Activated CD4-positive, alpha-beta T cell treated with anti-CD3 and anti-CD28 coated beads for 36 hours (primary cell): ENCODE results near the gene MACROD2. TPM values are rescaled to one million over a fixed set of nuclear protein-coding genes. Genes with fewer than 3 reads are reported as not detected.

Experiments
- ATAC-seq: fragments of 200-7000 bp; cut with Tn5 transposase; one replicate; pipeline ENCODE4 v1.10.0; 2021; ENCODE audit warnings: mild to moderate bottlenecking, moderate library complexity
- CTCF ChIA-PET: fragments of 350-600 bp; sonication (Branson Sonifier 250); formaldehyde crosslinking; loops from one replicate; lab custom pipeline; 2021; ENCODE audit warnings: antibody characterized with exemption; lab: Charles Lee
- POLR2A ChIA-PET: fragments of 350-600 bp; sonication (Branson Sonifier 250); formaldehyde crosslinking; loops from one replicate; lab custom pipeline; 2021; ENCODE audit warnings: antibody characterized with exemption, inconsistent platforms; lab: Charles Lee
- DNase-seq: peaks from one replicate; pipeline ENCODE4 v3.0.0-alpha.2; 2020
- H3K27ac Mint-ChIP-seq: one replicate; pipeline ENCODE4 v1.8.0; 2021; ENCODE audit warnings: mixed read lengths
- H3K27me3 Mint-ChIP-seq: one replicate; pipeline ENCODE4 v1.8.0; 2021; ENCODE audit warnings: mixed read lengths
- H3K36me3 Mint-ChIP-seq: one replicate; pipeline ENCODE4 v1.8.0; 2021; ENCODE audit warnings: low read depth, mixed read lengths
- H3K4me1 Mint-ChIP-seq: one replicate; pipeline ENCODE4 v1.8.0; 2021; ENCODE audit warnings: mixed read lengths
- H3K4me3 Mint-ChIP-seq: one replicate; pipeline ENCODE4 v1.8.0; 2021; ENCODE audit warnings: mild to moderate bottlenecking, moderate library complexity, mixed read lengths
- H3K9me3 Mint-ChIP-seq: one replicate; pipeline ENCODE4 v1.8.0; 2021; ENCODE audit warnings: low read depth, mixed read lengths
- intact Hi-C, 2 experiments: fragments of 100-400 bp; cut with DNase I in 1 of 2; cut with micrococcal nuclease in 1 of 2; formaldehyde crosslinking; loops; one replicate each; pipeline versions ENCODE4 v1.14.2 to v1.15.1; 2022 to 2024; cut with DNase I, micrococcal nuclease
- total RNA-seq, 2 experiments: library from RNA; stranded (reverse); gene quantifications; one replicate each; pipeline ENCODE4 v1.2.3, GENCODE V29; 2021

Gene MACROD2
- total RNA-seq, 2 experiments from 2014 or later: not detected

- Mint-ChIP-seq H3K36me3 (no peaks in the 10 kb centered on the region), H3K27ac (no peak overlapping the region), H3K4me1 (no peaks in the 10 kb centered on the region), H3K9me3 (peaks cover 1% of the 10 kb centered on the region), H3K27me3 (no peaks in the 10 kb centered on the region), H3K4me3 (no peak overlapping the region)
- ATAC-seq: no peak
- no peak for DNase-seq
- POLR2A ChIA-PET: no interaction called here
- intact Hi-C loops: no loop called here
- CTCF ChIA-PET: no interaction called here
Observed at GRCh38 chr20:14282140-14282539, 286.8 kb downstream of the MACROD2 start.

GRCh38 chr20:14284443-14284842, 289.1 kb downstream of the MACROD2 start:
- H3K27ac Mint-ChIP-seq: no peak overlapping the region
- CTCF ChIA-PET: no interaction called here
- peaks cover 4% of the 10 kb centered on the region for H3K9me3 Mint-ChIP-seq
- ATAC-seq (no peak), DNase-seq (no peak)
- intact Hi-C loops: no loop called here
- H3K4me1 Mint-ChIP-seq: no peaks in the 10 kb centered on the region
- no peaks in the 10 kb centered on the region for H3K36me3 Mint-ChIP-seq
- POLR2A ChIA-PET: no interaction called here
- H3K4me3 Mint-ChIP-seq: no peak overlapping the region
- H3K27me3 Mint-ChIP-seq: no peaks in the 10 kb centered on the region

- ChIA-PET CTCF (no interaction called here), POLR2A (no interaction called here)
- Mint-ChIP-seq H3K36me3 (no peaks in the 10 kb centered on the region), H3K9me3 (peaks cover 3% of the 10 kb centered on the region), H3K4me1 (no peaks in the 10 kb centered on the region), H3K27ac (no peak overlapping the region), H3K27me3 (no peaks in the 10 kb centered on the region), H3K4me3 (no peak overlapping the region)
- DNase-seq (no peak), ATAC-seq (no peak)
- intact Hi-C loops: no loop called here
Observed at GRCh38 chr20:14288341-14289330, 293.3 kb downstream of the MACROD2 start.

GRCh38 chr20:14291502-14291901, 296.2 kb downstream of the MACROD2 start:
- H3K4me1 Mint-ChIP-seq: no peaks in the 10 kb centered on the region
- ATAC-seq (no peak), DNase-seq (no peak)
- H3K9me3 Mint-ChIP-seq: peaks cover 5% of the 10 kb centered on the region
- H3K27ac Mint-ChIP-seq: no peak overlapping the region
- POLR2A ChIA-PET: no interaction called here
- intact Hi-C loops: no loop called here
- no peaks in the 10 kb centered on the region for H3K27me3 Mint-ChIP-seq
- CTCF ChIA-PET: no interaction called here
- no peaks in the 10 kb centered on the region for H3K36me3 Mint-ChIP-seq
- no peak overlapping the region for H3K4me3 Mint-ChIP-seq

GRCh38 chr20:14295238-14295637, 299.9 kb downstream of the MACROD2 start:
- no peak for ATAC-seq
- H3K27me3 Mint-ChIP-seq: no peaks in the 10 kb centered on the region
- no peaks in the 10 kb centered on the region for H3K4me1 Mint-ChIP-seq
- intact Hi-C loops: no loop called here
- no peak for DNase-seq
- no peaks in the 10 kb centered on the region for H3K36me3 Mint-ChIP-seq
- no peak overlapping the region for H3K27ac Mint-ChIP-seq
- CTCF ChIA-PET: interaction anchor here (0.8 to 1.4 kb wide), 2 partner anchors 16 to 47 kb away, joined by 3 read pairs; no protein-coding TSS in a partner anchor
- H3K4me3 Mint-ChIP-seq: no peak overlapping the region
- peaks cover 12% of the 10 kb centered on the region for H3K9me3 Mint-ChIP-seq
- POLR2A ChIA-PET: no interaction called here

GRCh38 chr20:14295770-14296309, 300.5 kb downstream of the MACROD2 start:
- ChIA-PET CTCF (interaction anchor here (0.6 kb wide), 1 partner anchor 10 kb away, joined by 4 read pairs; no protein-coding TSS in a partner anchor), POLR2A (no interaction called here)
- H3K4me3 Mint-ChIP-seq: no peak overlapping the region
- intact Hi-C loops: no loop called here
- H3K27me3 Mint-ChIP-seq: no peaks in the 10 kb centered on the region
- no peaks in the 10 kb centered on the region for H3K36me3 Mint-ChIP-seq
- ATAC-seq (no peak), DNase-seq (no peak)
- H3K27ac Mint-ChIP-seq: no peak overlapping the region
- H3K4me1 Mint-ChIP-seq: no peaks in the 10 kb centered on the region
- peaks cover 12% of the 10 kb centered on the region for H3K9me3 Mint-ChIP-seq

GRCh38 chr20:14299831-14300230, 304.5 kb downstream of the MACROD2 start:
- Mint-ChIP-seq H3K9me3 (peaks cover 9% of the 10 kb centered on the region), H3K27me3 (no peaks in the 10 kb centered on the region), H3K36me3 (no peaks in the 10 kb centered on the region), H3K4me1 (no peaks in the 10 kb centered on the region), H3K4me3 (no peak overlapping the region), H3K27ac (no peak overlapping the region)
- ATAC-seq (no peak), DNase-seq (no peak)
- CTCF ChIA-PET: interaction anchor here (0.6 kb wide), 1 partner anchor 619 kb away, joined by 3 read pairs; no protein-coding TSS in a partner anchor
- intact Hi-C loops: no loop called here
- POLR2A ChIA-PET: no interaction called here

- ChIA-PET CTCF (no interaction called here), POLR2A (no interaction called here)
- H3K27ac Mint-ChIP-seq: no peak overlapping the region
Observed at GRCh38 chr20:14303106-14303505, 307.8 kb downstream of the MACROD2 start.

GRCh38 chr20:14303651-14304050, 308.3 kb downstream of the MACROD2 start:
- peaks cover 1% of the 10 kb centered on the region for H3K9me3 Mint-ChIP-seq
- intact Hi-C loops: no loop called here

More at GRCh38 chr20:14303106-14303505, 307.8 kb downstream of the MACROD2 start:
- Mint-ChIP-seq H3K27me3 (no peaks in the 10 kb centered on the region), H3K36me3 (no peaks in the 10 kb centered on the region), H3K4me3 (no peak overlapping the region), H3K9me3 (peaks cover 4% of the 10 kb centered on the region), H3K4me1 (no peaks in the 10 kb centered on the region)
- DNase-seq (no peak), ATAC-seq (no peak)
- intact Hi-C loops: no loop called here

GRCh38 chr20:14304472-14304871, 309.2 kb downstream of the MACROD2 start:
- ATAC-seq (no peak), DNase-seq (no peak)
- Mint-ChIP-seq H3K9me3 (no peaks in the 10 kb centered on the region), H3K4me3 (no peak overlapping the region), H3K27me3 (no peaks in the 10 kb centered on the region), H3K4me1 (no peaks in the 10 kb centered on the region), H3K36me3 (no peaks in the 10 kb centered on the region), H3K27ac (no peak overlapping the region)
- ChIA-PET POLR2A (no interaction called here), CTCF (no interaction called here)
- intact Hi-C loops: no loop called here

More at GRCh38 chr20:14303651-14304050, 308.3 kb downstream of the MACROD2 start:
- no peak overlapping the region for H3K27ac Mint-ChIP-seq
- H3K27me3 Mint-ChIP-seq: no peaks in the 10 kb centered on the region
- no peak for ATAC-seq
- ChIA-PET CTCF (no interaction called here), POLR2A (no interaction called here)
- no peaks in the 10 kb centered on the region for H3K36me3 Mint-ChIP-seq
- DNase-seq: no peak
- H3K4me3 Mint-ChIP-seq: no peak overlapping the region
- H3K4me1 Mint-ChIP-seq: no peaks in the 10 kb centered on the region

- Mint-ChIP-seq H3K27me3 (no peaks in the 10 kb centered on the region), H3K9me3 (no peaks in the 10 kb centered on the region), H3K4me3 (no peak overlapping the region), H3K4me1 (no peaks in the 10 kb centered on the region), H3K36me3 (no peaks in the 10 kb centered on the region), H3K27ac (no peak overlapping the region)
- ChIA-PET CTCF (interaction anchor here (0.9 kb wide), 1 partner anchor 67 kb away, joined by 3 read pairs; no protein-coding TSS in a partner anchor), POLR2A (no interaction called here)
- intact Hi-C loops: no loop called here
- no peak for DNase-seq
- no peak for ATAC-seq
Observed at GRCh38 chr20:14307956-14308355, 312.6 kb downstream of the MACROD2 start.
